ENCODE measurements around the gene DACH2. TPM values are rescaled to one million over a fixed set of nuclear protein-coding genes. Genes with fewer than 3 reads are reported as not detected.

The DACH2 gene
- total RNA-seq, 1 donor from 2014 or later = not detected

GRCh38 chrX:86711531-86712180 is 563.4 kb downstream of the DACH2 start:
- intact Hi-C loops (cut with micrococcal nuclease) = no loop called here
- DNase-seq (no peak), ATAC-seq (no peak)

GRCh38 chrX:86714441-86714840 is 566.2 kb downstream of the DACH2 start:
- DNase-seq = no peak
- intact Hi-C loops (cut with micrococcal nuclease) = no loop called here

GRCh38 chrX:86724277-86724676 is 576.0 kb downstream of the DACH2 start:
- ATAC-seq = no peak

More at GRCh38 chrX:86714441-86714840, 566.2 kb downstream of the DACH2 start:
- no peak for ATAC-seq

GRCh38 chrX:86747091-86747490 is 598.8 kb downstream of the DACH2 start:
- no peak for DNase-seq
- intact Hi-C loops (cut with micrococcal nuclease) = no loop called here
- no peak for ATAC-seq

More at GRCh38 chrX:86724277-86724676, 576.0 kb downstream of the DACH2 start:
- intact Hi-C loops (cut with micrococcal nuclease) = no loop called here
- no peak for DNase-seq

GRCh38 chrX:86805241-86805640 is 657.0 kb downstream of the DACH2 start:
- ATAC-seq = no peak
- intact Hi-C loops (cut with micrococcal nuclease) = no loop called here

GRCh38 chrX:86806786-86807185 is 658.5 kb downstream of the DACH2 start:
- DNase-seq (no peak), ATAC-seq (no peak)
- intact Hi-C loops (cut with micrococcal nuclease) = no loop called here

More at GRCh38 chrX:86805241-86805640, 657.0 kb downstream of the DACH2 start:
- DNase-seq = no peak

GRCh38 chrX:86809651-86810050 is 661.4 kb downstream of the DACH2 start:
- ATAC-seq (no peak), DNase-seq (no peak)
- intact Hi-C loops (cut with micrococcal nuclease) = no loop called here

GRCh38 chrX:86829786-86830185 is 681.5 kb downstream of the DACH2 start:
- intact Hi-C loops (cut with micrococcal nuclease) = no loop called here
- no peak for DNase-seq
- ATAC-seq = no peak

GRCh38 chrX:86830685-86831084 is 682.4 kb downstream of the DACH2 start:
- intact Hi-C loops (cut with micrococcal nuclease) = no loop called here
- ATAC-seq = no peak
- DNase-seq = no peak

- intact Hi-C loops (cut with micrococcal nuclease) = no loop called here
- DNase-seq (no peak), ATAC-seq (no peak)
Measured at GRCh38 chrX:86845101-86845500, 696.9 kb downstream of the DACH2 start.

Other genes starting within 250 kb of the DACH2 start
- 15.7 TPM for gene CHM, start 100.9 kb upstream of the DACH2 start, total RNA-seq

Data from left ventricle myocardium superior (tissue), 1 donor.